Fibroblast of lung (primary cell): ENCODE measurements around the gene FRMD4A. TPM values are rescaled to one million over a fixed set of nuclear protein-coding genes. Genes with fewer than 3 reads are reported as not detected.

Experiments
- DNase-seq, 2 donors: peaks; one replicate each; pipeline versions ENCODE4 v3.0.0 to v3.0.0-alpha.2; 2010; ENCODE audit warnings: low read depth in 2 of 2
- H2AFZ ChIP-seq: 2 replicates; pipeline ENCODE4 v1.5.1; 2012; ENCODE audit warnings: low read length, control low read depth, inconsistent platforms
- H3K27ac ChIP-seq: 2 replicates; pipeline ENCODE4 v1.5.1; 2011; ENCODE audit warnings: low read length, control low read depth; ENCODE audit not compliant: insufficient read depth
- H3K27me3 ChIP-seq: 2 replicates; pipeline ENCODE4 v1.5.1; 2011; ENCODE audit warnings: mild to moderate bottlenecking, low read length; ENCODE audit not compliant: control insufficient read depth, insufficient read depth
- H3K36me3 ChIP-seq: 2 replicates; pipeline ENCODE4 v1.5.1; 2011; ENCODE audit warnings: low read length; ENCODE audit not compliant: control insufficient read depth, insufficient read depth
- H3K4me1 ChIP-seq: 2 replicates; pipeline ENCODE4 v1.5.1; 2011; ENCODE audit warnings: low read length; ENCODE audit not compliant: control insufficient read depth, insufficient read depth; ENCODE audit errors: extremely low read depth
- H3K4me2 ChIP-seq: 2 replicates; pipeline ENCODE4 v1.5.1; 2011; ENCODE audit warnings: low read length, control low read depth; ENCODE audit not compliant: insufficient read depth; ENCODE audit errors: extremely low read depth
- H3K4me3 ChIP-seq, 4 experiments: fragments of 200-600 bp in 1 of 4; sonication (generic) in 1 of 4; replicated peaks in 1 of 4; 2 replicates each; pipeline ENCODE4 v1.5.1; 2011 to 2016; ENCODE audit warnings: low read length in 4 of 4, low read depth in 3 of 4, mild to moderate bottlenecking in 3 of 4, control low read depth in 2 of 4, inconsistent platforms in 1 of 4, mixed read lengths in 1 of 4; ENCODE audit not compliant: insufficient read depth in 1 of 4; ENCODE audit errors: control extremely low read depth in 1 of 4
- H3K79me2 ChIP-seq: 2 replicates; pipeline ENCODE4 v1.5.1; 2012; ENCODE audit warnings: mild to moderate bottlenecking, low read length, inconsistent platforms; ENCODE audit not compliant: control insufficient read depth, insufficient read depth
- H3K9ac ChIP-seq: 2 replicates; pipeline ENCODE4 v1.5.1; 2011; ENCODE audit warnings: mild to moderate bottlenecking, low read length, control low read depth; ENCODE audit not compliant: insufficient read depth
- H3K9me3 ChIP-seq: 2 replicates; pipeline ENCODE4 v1.5.1; 2012; ENCODE audit warnings: low read depth, low read length; ENCODE audit not compliant: control insufficient read depth, insufficient read depth
- H4K20me1 ChIP-seq: 2 replicates; pipeline ENCODE4 v1.5.1; 2011; ENCODE audit warnings: low read length; ENCODE audit not compliant: control insufficient read depth, insufficient read depth; ENCODE audit errors: extremely low read depth
- EZH2 ChIP-seq: IDR thresholded peaks from 2 replicates; pipeline ENCODE4 v1.5.1; 2012; ENCODE audit warnings: low read length, control low read depth, mild to moderate bottlenecking; ENCODE audit errors: missing control alignments
- polyA plus RNA-seq, 2 donors: library from polyadenylated mRNA; depleted of rRNA in 1 of 2; stranded (reverse) in 1 of 2; unstranded in 1 of 2; fragments of >200 nt; gene quantifications; 2 replicates each; pipeline ENCODE4 v1.2.1, GENCODE V29; 2011 to 2012; ENCODE audit warnings: missing spikeins in 1 of 2
- total RNA-seq: library from RNA; depleted of rRNA; stranded (reverse); fragments of >200 nt; gene quantifications from 2 replicates; pipeline ENCODE4 v1.2.1, GENCODE V29; 2014
- TF ChIP-seq, protein P1 (sequence below), 2 donors: IDR thresholded peaks in 1 of 2; conservative IDR thresholded peaks in 1 of 2; 1 replicate in 1 of 2; 2 replicates in 1 of 2; pipeline ENCODE4 v1.5.1; 2011 to 2012; ENCODE audit warnings: low read length in 2 of 2, control low read depth in 1 of 2, inconsistent platforms in 1 of 2, low read depth in 1 of 2, mild to moderate bottlenecking in 1 of 2

FRMD4A gene
- total and polyA plus RNA-seq, 2 donors (not counting 1 experiment from before 2014, with no cell fraction given): 26.9 to 63.6 TPM

DNA sequence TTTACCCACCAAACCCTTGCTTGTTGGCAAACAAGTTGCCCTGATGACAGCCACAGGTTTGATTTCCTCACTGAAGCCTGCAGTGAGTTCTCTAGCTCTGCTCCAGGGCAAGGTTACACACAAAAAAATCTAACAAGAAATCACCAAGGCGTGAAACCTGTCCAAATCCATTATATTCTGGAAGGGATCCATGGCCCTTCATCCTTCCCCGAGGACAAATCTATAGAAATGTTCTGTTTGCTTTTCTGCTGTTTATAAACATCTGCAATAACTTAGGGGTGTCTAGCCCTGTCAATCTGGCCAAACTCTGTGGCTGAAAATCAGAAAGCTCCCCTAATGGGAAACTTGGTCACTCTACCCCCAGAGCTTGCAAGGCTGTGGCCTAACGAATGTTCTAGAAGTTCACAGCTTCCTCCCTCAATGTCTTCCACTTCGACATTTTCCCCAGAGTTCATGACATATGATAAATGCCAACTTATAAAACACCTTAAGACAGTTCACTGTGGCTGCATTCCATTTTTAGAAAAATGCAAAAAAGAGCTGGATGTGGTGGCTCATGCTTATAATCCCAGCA, 579.4 kb downstream of the FRMD4A start:
- Histone ChIP-seq H3K4me2 (no peak overlapping the region), H3K9me3 (no peaks in the 10 kb centered on the region), H3K4me3 (no peak overlapping the region), H3K4me1 (no peaks in the 10 kb centered on the region), H3K79me2 (no peaks in the 10 kb centered on the region), H3K27me3 (no peaks in the 10 kb centered on the region), H3K9ac (no peak overlapping the region), H3K27ac (no peak overlapping the region), H3K36me3 (no peaks in the 10 kb centered on the region), H4K20me1 (no peaks in the 10 kb centered on the region), H2AFZ (no peak overlapping the region)
- no peak for DNase-seq
- TF ChIP-seq EZH2: no peak
- TF ChIP-seq, protein P1, sequence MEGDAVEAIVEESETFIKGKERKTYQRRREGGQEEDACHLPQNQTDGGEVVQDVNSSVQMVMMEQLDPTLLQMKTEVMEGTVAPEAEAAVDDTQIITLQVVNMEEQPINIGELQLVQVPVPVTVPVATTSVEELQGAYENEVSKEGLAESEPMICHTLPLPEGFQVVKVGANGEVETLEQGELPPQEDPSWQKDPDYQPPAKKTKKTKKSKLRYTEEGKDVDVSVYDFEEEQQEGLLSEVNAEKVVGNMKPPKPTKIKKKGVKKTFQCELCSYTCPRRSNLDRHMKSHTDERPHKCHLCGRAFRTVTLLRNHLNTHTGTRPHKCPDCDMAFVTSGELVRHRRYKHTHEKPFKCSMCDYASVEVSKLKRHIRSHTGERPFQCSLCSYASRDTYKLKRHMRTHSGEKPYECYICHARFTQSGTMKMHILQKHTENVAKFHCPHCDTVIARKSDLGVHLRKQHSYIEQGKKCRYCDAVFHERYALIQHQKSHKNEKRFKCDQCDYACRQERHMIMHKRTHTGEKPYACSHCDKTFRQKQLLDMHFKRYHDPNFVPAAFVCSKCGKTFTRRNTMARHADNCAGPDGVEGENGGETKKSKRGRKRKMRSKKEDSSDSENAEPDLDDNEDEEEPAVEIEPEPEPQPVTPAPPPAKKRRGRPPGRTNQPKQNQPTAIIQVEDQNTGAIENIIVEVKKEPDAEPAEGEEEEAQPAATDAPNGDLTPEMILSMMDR (conservative IDR thresholded peaks at IDR 0.05 in 1 of 2, IDR thresholded peaks at IDR 0.05 in 1 of 2; ENCODE audit: low read depth in 1 of 2, low read length in 2 of 2): no peak

DNA sequence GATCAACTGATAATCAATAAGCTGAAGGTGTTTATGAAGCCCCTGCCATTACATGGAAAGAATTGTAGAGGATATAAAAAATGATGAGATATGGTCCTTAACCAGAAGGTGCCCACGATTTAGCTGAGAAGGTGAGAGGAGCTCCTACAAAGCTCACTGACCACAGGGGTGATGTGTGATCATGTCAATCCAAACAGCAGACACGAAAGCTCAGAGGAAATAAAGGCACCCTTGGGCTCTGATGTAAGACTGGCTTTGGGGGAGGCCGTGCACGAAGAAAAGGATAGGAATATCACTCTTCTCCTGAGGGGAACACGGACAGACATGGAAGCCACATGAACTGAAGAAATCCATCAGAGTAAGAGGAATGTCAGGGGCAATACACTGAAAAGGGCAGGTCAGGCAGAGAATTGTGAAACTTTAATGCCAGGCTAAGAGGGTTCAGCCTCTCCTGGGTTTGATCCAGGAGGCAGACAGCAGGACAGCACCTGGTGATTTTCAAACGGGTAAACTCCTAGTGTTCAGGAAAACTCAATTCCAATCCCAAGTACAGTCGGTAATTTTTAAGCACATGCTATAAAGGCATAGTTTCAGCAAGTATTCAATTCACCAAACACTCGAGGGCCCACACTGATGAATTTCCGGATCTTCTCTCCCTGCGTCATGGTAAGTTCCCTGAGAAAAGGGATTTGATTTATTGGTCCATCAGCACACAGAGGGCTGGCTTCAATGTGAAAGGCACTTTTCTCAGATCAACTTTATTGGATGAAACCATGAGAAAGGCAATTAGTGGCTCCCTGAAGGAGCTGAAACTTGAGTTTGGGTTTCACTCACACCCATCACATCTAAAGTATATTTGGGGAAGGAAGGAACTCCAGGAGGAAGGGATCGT, 580.2 kb downstream of the FRMD4A start:
- no peaks in the 10 kb centered on the region for H3K27me3 ChIP-seq
- no peak for DNase-seq
- no peaks in the 10 kb centered on the region for H3K9me3 ChIP-seq
- no peak overlapping the region for H3K4me2 ChIP-seq
- no peak overlapping the region for H3K9ac ChIP-seq
- no peaks in the 10 kb centered on the region for H4K20me1 ChIP-seq
- H3K4me1 ChIP-seq: no peaks in the 10 kb centered on the region
- H3K36me3 ChIP-seq: no peaks in the 10 kb centered on the region
- no peak overlapping the region for H2AFZ ChIP-seq
- no peak overlapping the region for H3K27ac ChIP-seq
- no peaks in the 10 kb centered on the region for H3K79me2 ChIP-seq
- TF ChIP-seq EZH2: no peak
- TF ChIP-seq, protein P1 (conservative IDR thresholded peaks at IDR 0.05 in 1 of 2, IDR thresholded peaks at IDR 0.05 in 1 of 2; ENCODE audit: low read depth in 1 of 2, low read length in 2 of 2): no peak
- no peak overlapping the region for H3K4me3 ChIP-seq

DNA sequence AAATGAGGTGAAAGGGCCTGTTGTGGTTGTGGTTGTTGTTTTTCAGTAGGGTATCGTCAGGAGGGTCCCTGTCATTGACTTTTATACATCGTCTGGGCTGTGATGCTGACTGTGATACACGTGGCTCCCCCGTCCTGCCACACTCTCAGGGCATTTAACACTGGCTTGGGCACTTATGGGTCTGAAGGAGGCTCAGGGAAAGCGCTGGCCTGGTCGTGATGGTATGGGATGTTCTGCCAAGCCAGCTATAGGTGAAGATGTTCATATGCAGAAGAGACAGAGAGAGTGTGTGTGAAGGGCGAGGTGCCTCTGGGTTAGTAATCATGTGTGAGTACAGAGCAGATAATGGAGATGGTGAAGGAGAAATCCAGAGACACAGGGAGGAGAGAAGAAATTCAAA, 585.5 kb downstream of the FRMD4A start:
- no peak overlapping the region for H3K4me2 ChIP-seq
- TF ChIP-seq, protein P1 (conservative IDR thresholded peaks at IDR 0.05 in 1 of 2, IDR thresholded peaks at IDR 0.05 in 1 of 2; ENCODE audit: low read depth in 1 of 2, low read length in 2 of 2): no peak
- no peak for TF ChIP-seq EZH2
- no peaks in the 10 kb centered on the region for H3K9me3 ChIP-seq
- DNase-seq: no peak
- no peaks in the 10 kb centered on the region for H3K27me3 ChIP-seq
- H3K4me1 ChIP-seq: peaks cover 4% of the 10 kb centered on the region
- H2AFZ ChIP-seq: no peak overlapping the region
- no peaks in the 10 kb centered on the region for H4K20me1 ChIP-seq
- no peak overlapping the region for H3K27ac ChIP-seq
- H3K36me3 ChIP-seq: peaks cover 2% of the 10 kb centered on the region
- no peak overlapping the region for H3K9ac ChIP-seq
- no peak overlapping the region for H3K4me3 ChIP-seq
- H3K79me2 ChIP-seq: no peaks in the 10 kb centered on the region
